ENCODE results near the gene TCF15. TPM values are rescaled to one million over a fixed set of nuclear protein-coding genes. Genes with fewer than 3 reads are reported as not detected.
A peak's percentile ranks its signal among the peaks of the same experiment; 100 is the strongest.

Gene TCF15
- total RNA-seq, 4 donors from 2014 or later: 0.59 TPM; not detected in 3

- 69 to 79% methylated on average over 12 of the region's 12 CpGs for WGBS, 2 donors
- no peak overlapping the region for H3K4me3 ChIP-seq (replicated peaks in 1 of 3)
- peaks cover 5 to 11% of the 10 kb centered on the region in 2 donors for H3K4me1 ChIP-seq
- DNase-seq: no peak
- no peaks in the 10 kb centered on the region for H3K9me3 ChIP-seq
- intact Hi-C loops (cut with DNase I): no loop called here
- no peak for TF ChIP-seq CTCF (IDR thresholded peaks at IDR 0.05)
- no peak overlapping the region for H3K27ac ChIP-seq
- no peaks in the 10 kb centered on the region for H3K27me3 ChIP-seq
- no peaks in the 10 kb centered on the region for H3K36me3 ChIP-seq
Measured at GRCh38 chr20:573414-574296, 36.5 kb downstream of the TCF15 start.

GRCh38 chr20:572727-573126 is 37.4 kb downstream of the TCF15 start:
- H3K4me3 ChIP-seq (replicated peaks in 1 of 3): no peak overlapping the region
- no peaks in the 10 kb centered on the region for H3K36me3 ChIP-seq
- intact Hi-C loops (cut with DNase I): no loop called here
- no peaks in the 10 kb centered on the region for H3K9me3 ChIP-seq
- no peak overlapping the region for H3K27ac ChIP-seq
- peaks cover 5 to 11% of the 10 kb centered on the region in 2 donors for H3K4me1 ChIP-seq
- TF ChIP-seq POLR2A (IDR thresholded peaks at IDR 0.05): no peak
- TF ChIP-seq CTCF (IDR thresholded peaks at IDR 0.05): no peak
- H3K27me3 ChIP-seq: no peaks in the 10 kb centered on the region
- DNase-seq: no peak
- WGBS, 2 donors: 51 to 52% methylated on average over 7 of the region's 7 CpGs

- 10 to 13% methylated on average over 18 to 23 of the region's 24 CpGs for WGBS, 2 donors
- Histone ChIP-seq H3K27ac (no peak overlapping the region), H3K9me3 (no peaks in the 10 kb centered on the region), H3K4me3 (replicated peaks in 1 of 3) (no peak overlapping the region), H3K36me3 (no peaks in the 10 kb centered on the region), H3K4me1 (peaks cover 5 to 11% of the 10 kb centered on the region in 2 donors), H3K27me3 (no peaks in the 10 kb centered on the region)
- intact Hi-C loops (cut with DNase I): no loop called here
- DNase-seq: peak; percentile 47 to 52
- TF ChIP-seq CTCF (IDR thresholded peaks at IDR 0.05): no peak
- no peak for TF ChIP-seq POLR2A (IDR thresholded peaks at IDR 0.05)
Measured at GRCh38 chr20:571754-572441, 38.2 kb downstream of the TCF15 start.

- TF ChIP-seq POLR2A (IDR thresholded peaks at IDR 0.05): no peak
- no peak for TF ChIP-seq CTCF (IDR thresholded peaks at IDR 0.05)
- no peak for DNase-seq
- Histone ChIP-seq H3K27ac (no peak overlapping the region), H3K9me3 (no peaks in the 10 kb centered on the region), H3K4me1 (peaks cover 5 to 11% of the 10 kb centered on the region in 2 donors), H3K4me3 (replicated peaks in 1 of 3) (no peak overlapping the region), H3K27me3 (no peaks in the 10 kb centered on the region), H3K36me3 (no peaks in the 10 kb centered on the region)
- WGBS, 2 donors: 66 to 72% methylated on average over 10 to 14 of the region's 14 CpGs
- intact Hi-C loops (cut with DNase I): loop anchor here (10.0 kb wide), 1 partner anchor 166 kb away; no protein-coding TSS in a partner anchor
Measured at GRCh38 chr20:568673-569415, 41.3 kb downstream of the TCF15 start.
